ENCODE measurements around the gene ARL10. TPM values are rescaled to one million over a fixed set of nuclear protein-coding genes. Genes with fewer than 3 reads are reported as not detected.

The ARL10 gene
- total and polyA plus RNA-seq, 2 donors from 2014 or later = 2.9 to 6.2 TPM

DNA sequence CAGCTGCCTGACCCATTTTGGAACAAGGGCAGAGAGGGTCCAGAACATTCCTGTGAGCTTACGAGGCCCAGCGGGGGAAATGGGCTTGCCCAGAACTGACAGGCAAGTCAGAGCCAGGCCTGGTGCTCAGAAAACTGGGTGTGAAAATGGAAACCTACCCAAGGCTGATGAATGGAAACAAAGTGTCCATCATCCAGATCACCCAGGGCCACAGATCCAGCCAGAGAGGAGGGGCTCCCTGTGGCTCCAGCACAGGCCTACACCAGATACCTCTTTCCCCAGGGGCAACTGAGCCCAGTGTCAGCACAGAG lies 47.9 kb downstream of the ARL10 start:
- Histone ChIP-seq H3K9ac (ENCODE audit: low read length in 3 of 3) (no peak overlapping the region), H3K4me3 (ENCODE audit: low read length in 3 of 3) (no peak overlapping the region), H3K36me3 (ENCODE audit: control insufficient read depth in 2 of 3, insufficient read depth in 3 of 3, low read length in 3 of 3) (peaks cover 0 to 8% (median 0%) of the 10 kb centered on the region in 3 donors), H3K9me3 (ENCODE audit: control insufficient read depth in 2 of 3, insufficient read depth in 1 of 3, low read length in 3 of 3) (no peaks in the 10 kb centered on the region), H3K4me1 (ENCODE audit: control insufficient read depth in 2 of 3, insufficient read depth in 2 of 3, low read depth in 1 of 3, low read length in 3 of 3) (peaks cover 0 to 13% (median 5%) of the 10 kb centered on the region in 3 donors), H3K27me3 (ENCODE audit: control insufficient read depth, insufficient read depth, low read length) (no peaks in the 10 kb centered on the region), H3K27ac (ENCODE audit: low read depth in 2 of 2, low read length in 2 of 2) (no peak overlapping the region)
- no peak for TF ChIP-seq CTCF (IDR thresholded peaks at IDR 0.05; ENCODE audit: borderline replicate concordance, extremely low read depth, insufficient read depth)
- intact Hi-C loops (cut with DNase I) = no loop called here
- FAIRE-seq (no peak), DNase-seq (no peak)

GRCh38 chr5:176413709-176414191 lies 48.5 kb downstream of the ARL10 start:
- TF ChIP-seq CTCF (IDR thresholded peaks at IDR 0.05; ENCODE audit: borderline replicate concordance, extremely low read depth, insufficient read depth) = no peak
- Histone ChIP-seq H3K9ac (ENCODE audit: low read length in 3 of 3) (no peak overlapping the region), H3K4me3 (ENCODE audit: low read length in 3 of 3) (no peak overlapping the region), H3K4me1 (ENCODE audit: control insufficient read depth in 2 of 3, insufficient read depth in 2 of 3, low read depth in 1 of 3, low read length in 3 of 3) (peaks cover 0 to 13% (median 5%) of the 10 kb centered on the region in 3 donors), H3K9me3 (ENCODE audit: control insufficient read depth in 2 of 3, insufficient read depth in 1 of 3, low read length in 3 of 3) (no peaks in the 10 kb centered on the region), H3K27ac (ENCODE audit: low read depth in 2 of 2, low read length in 2 of 2) (no peak overlapping the region), H3K36me3 (ENCODE audit: control insufficient read depth in 2 of 3, insufficient read depth in 3 of 3, low read length in 3 of 3) (peaks cover 0 to 8% (median 0%) of the 10 kb centered on the region in 3 donors), H3K27me3 (ENCODE audit: control insufficient read depth, insufficient read depth, low read length) (no peaks in the 10 kb centered on the region)
- intact Hi-C loops (cut with DNase I) = no loop called here
- DNase-seq (no peak), FAIRE-seq (no peak)

DNA sequence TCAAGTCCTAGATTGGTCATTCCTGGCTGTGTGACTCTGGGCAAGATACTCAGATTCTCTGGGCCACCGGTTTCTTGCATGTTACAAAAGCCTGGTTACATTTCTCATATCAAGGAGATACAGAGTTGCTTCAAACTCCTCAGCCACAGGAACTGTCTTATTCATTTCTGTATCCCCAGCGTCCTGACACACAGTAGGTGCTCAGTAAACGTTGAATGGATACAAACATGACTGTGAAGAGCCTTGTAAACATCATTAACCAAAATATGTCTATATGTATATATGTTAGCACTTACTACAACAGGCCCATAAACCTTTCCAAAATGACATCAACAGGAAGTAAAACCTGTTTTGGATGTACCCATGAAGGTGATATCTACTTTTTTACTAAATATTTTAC lies 49.4 kb downstream of the ARL10 start:
- no peaks in the 10 kb centered on the region for H3K27me3 ChIP-seq (ENCODE audit: control insufficient read depth, insufficient read depth, low read length)
- TF ChIP-seq CTCF (IDR thresholded peaks at IDR 0.05; ENCODE audit: borderline replicate concordance, extremely low read depth, insufficient read depth) = no peak
- no peak overlapping the region for H3K27ac ChIP-seq (ENCODE audit: low read depth in 2 of 2, low read length in 2 of 2)
- peaks cover 0 to 4% (median 0%) of the 10 kb centered on the region in 3 donors for H3K36me3 ChIP-seq (ENCODE audit: control insufficient read depth in 2 of 3, insufficient read depth in 3 of 3, low read length in 3 of 3)
- H3K9me3 ChIP-seq (ENCODE audit: control insufficient read depth in 2 of 3, insufficient read depth in 1 of 3, low read length in 3 of 3) = no peaks in the 10 kb centered on the region
- H3K9ac ChIP-seq (ENCODE audit: low read length in 3 of 3) = no peak overlapping the region
- no peak for FAIRE-seq
- no peak overlapping the region for H3K4me3 ChIP-seq (ENCODE audit: low read length in 3 of 3)
- no peak for DNase-seq
- peaks cover 0 to 13% (median 5%) of the 10 kb centered on the region in 3 donors for H3K4me1 ChIP-seq (ENCODE audit: control insufficient read depth in 2 of 3, insufficient read depth in 2 of 3, low read depth in 1 of 3, low read length in 3 of 3)
- intact Hi-C loops (cut with DNase I) = no loop called here

Data from kidney (tissue), 14 donors.